ENCODE measurements around the gene ACSF3.

DNA sequence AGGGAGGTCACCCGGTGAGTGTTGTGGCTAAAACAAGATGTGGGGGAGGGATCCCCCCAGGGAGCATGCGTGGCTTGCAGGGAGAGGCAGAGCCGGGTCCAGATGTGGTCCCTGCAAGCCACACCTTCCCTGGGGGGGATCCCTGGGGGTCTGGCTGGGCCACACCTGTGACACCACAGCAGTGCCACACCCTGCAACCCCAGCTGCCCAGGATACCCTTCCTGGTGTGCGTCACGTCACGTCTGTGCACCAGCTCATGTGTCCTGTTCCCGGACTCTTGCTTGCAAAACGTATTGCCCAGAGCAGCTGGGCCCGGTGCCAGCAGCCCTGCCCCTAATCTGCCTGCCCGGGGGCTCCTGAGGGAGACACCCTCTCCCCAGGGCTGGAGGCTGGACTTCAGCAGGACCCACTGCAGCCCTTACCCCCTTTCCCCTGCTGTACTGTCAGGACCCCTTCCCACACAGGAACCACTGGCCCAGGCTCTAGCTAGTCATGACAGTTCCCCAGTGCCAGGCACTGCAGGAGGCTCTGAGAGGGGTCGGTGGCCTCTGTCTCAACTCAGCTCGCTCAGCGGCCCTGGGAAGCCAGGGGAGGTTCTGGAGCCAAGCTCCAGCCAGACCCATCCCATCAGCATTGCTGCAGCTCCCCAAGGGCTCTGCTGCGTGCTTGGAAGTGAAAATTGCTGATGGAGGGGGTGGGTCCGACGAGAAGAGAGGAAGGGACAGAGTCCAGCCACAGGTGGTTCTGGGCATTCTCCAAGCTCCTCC is 25.8 kb upstream of the ACSF3 start:
- TF ChIP-seq, protein P1, sequence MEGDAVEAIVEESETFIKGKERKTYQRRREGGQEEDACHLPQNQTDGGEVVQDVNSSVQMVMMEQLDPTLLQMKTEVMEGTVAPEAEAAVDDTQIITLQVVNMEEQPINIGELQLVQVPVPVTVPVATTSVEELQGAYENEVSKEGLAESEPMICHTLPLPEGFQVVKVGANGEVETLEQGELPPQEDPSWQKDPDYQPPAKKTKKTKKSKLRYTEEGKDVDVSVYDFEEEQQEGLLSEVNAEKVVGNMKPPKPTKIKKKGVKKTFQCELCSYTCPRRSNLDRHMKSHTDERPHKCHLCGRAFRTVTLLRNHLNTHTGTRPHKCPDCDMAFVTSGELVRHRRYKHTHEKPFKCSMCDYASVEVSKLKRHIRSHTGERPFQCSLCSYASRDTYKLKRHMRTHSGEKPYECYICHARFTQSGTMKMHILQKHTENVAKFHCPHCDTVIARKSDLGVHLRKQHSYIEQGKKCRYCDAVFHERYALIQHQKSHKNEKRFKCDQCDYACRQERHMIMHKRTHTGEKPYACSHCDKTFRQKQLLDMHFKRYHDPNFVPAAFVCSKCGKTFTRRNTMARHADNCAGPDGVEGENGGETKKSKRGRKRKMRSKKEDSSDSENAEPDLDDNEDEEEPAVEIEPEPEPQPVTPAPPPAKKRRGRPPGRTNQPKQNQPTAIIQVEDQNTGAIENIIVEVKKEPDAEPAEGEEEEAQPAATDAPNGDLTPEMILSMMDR (IDR thresholded peaks at IDR 0.05) = no peak
- TF ChIP-seq POLR2AphosphoS5 (IDR thresholded peaks at IDR 0.05) = no peak

All from upper lobe of left lung (tissue), 4 donors.